ENCODE data around the gene ABR.
A peak's percentile ranks its signal among the peaks of the same experiment; 100 is the strongest.

The ABR gene

DNA sequence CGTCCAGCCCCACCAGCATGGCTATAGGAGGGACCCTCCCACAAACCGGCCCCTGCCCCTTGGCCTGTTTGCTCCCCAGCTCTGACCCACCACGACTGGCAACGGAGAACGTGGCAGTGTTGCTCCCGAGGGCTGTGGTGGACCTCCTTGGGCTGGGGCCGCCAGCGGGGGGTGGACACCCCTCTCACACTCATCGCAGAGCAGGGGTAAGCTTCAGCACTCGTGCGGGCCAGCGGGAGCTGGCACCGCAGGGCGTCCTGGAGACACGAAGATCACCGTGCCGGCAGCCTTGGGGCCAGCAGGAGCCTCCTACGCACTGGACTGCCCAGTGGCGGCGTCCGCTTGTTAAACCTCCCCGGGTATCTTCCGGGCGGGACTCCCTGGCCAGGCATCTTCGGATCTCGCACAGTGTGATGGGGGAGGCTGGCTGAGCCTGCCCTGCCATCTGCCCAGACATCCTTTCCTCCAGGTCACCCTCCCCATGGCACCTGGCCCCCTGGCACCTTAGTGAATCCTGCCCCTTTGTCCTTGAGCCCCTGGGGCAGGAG, 53.5 kb downstream of the ABR start:
- Histone ChIP-seq H3K36me3 (replicated peaks; ENCODE audit: insufficient read depth, low read length) (no peaks in the 10 kb centered on the region), H3K4me1 (ENCODE audit: low read length) (peaks cover 20% of the 10 kb centered on the region), H3K9me2 (replicated peaks; ENCODE audit: insufficient read depth, low read length) (no peaks in the 10 kb centered on the region), H4K20me1 (ENCODE audit: insufficient read depth, low read length) (no peaks in the 10 kb centered on the region), H3F3A (ENCODE audit: insufficient read depth, low read length) (peaks cover 3% of the 10 kb centered on the region; the same call in 1 of the 2 replicates), H3K27ac (ENCODE audit: low read length) (no peak overlapping the region), H3K4me3 (ENCODE audit: low read length) (no peak overlapping the region), H3K9me3 (replicated peaks; ENCODE audit: insufficient read depth, low read length) (no peaks in the 10 kb centered on the region), H3K4me2 (ENCODE audit: low read depth, low read length) (no peak overlapping the region), H2AFZ (ENCODE audit: low read length) (no peak overlapping the region), H3K27me3 (replicated peaks; ENCODE audit: insufficient read depth, low read length) (peaks cover 79% of the 10 kb centered on the region), H3K79me2 (ENCODE audit: low read length) (no peaks in the 10 kb centered on the region), H3K9ac (ENCODE audit: low read length) (no peak overlapping the region)
- DNase-seq, result no peak
- peak; percentile 20 for TF ChIP-seq EZH2 (optimal IDR thresholded peaks at IDR 0.05; ENCODE audit: low read depth, low read length)
- TF ChIP-seq, protein P1, sequence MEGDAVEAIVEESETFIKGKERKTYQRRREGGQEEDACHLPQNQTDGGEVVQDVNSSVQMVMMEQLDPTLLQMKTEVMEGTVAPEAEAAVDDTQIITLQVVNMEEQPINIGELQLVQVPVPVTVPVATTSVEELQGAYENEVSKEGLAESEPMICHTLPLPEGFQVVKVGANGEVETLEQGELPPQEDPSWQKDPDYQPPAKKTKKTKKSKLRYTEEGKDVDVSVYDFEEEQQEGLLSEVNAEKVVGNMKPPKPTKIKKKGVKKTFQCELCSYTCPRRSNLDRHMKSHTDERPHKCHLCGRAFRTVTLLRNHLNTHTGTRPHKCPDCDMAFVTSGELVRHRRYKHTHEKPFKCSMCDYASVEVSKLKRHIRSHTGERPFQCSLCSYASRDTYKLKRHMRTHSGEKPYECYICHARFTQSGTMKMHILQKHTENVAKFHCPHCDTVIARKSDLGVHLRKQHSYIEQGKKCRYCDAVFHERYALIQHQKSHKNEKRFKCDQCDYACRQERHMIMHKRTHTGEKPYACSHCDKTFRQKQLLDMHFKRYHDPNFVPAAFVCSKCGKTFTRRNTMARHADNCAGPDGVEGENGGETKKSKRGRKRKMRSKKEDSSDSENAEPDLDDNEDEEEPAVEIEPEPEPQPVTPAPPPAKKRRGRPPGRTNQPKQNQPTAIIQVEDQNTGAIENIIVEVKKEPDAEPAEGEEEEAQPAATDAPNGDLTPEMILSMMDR (IDR thresholded peaks at IDR 0.05; ENCODE audit: low read length), result no peak
- TF ChIP-seq EZH2phosphoT487 (IDR thresholded peaks at IDR 0.05; ENCODE audit: low read length), result no peak

DNA sequence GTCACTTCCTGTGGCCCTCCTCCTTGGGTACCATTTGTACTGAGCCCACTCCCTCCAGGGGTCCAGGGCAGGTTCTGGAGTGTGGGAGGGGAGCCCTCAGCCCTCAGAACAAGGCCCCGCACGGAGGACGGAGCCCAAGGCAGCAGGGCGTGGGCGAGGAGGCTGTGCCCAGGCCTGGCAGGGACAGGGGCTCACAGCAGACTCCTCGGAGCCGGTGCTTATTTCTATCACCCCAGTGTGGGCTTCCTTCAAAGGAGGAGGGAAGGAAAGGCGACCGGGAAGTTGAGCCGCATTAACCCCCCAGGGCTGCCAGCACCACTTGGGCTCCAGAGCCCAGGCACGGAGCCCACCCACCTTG, 54.0 kb downstream of the ABR start:
- DNase-seq, result no peak
- Histone ChIP-seq H3F3A (ENCODE audit: insufficient read depth, low read length) (peaks cover 9% of the 10 kb centered on the region), H3K4me2 (ENCODE audit: low read depth, low read length) (no peak overlapping the region), H3K27ac (ENCODE audit: low read length) (no peak overlapping the region), H3K9me2 (replicated peaks; ENCODE audit: insufficient read depth, low read length) (no peaks in the 10 kb centered on the region), H3K9me3 (replicated peaks; ENCODE audit: insufficient read depth, low read length) (no peaks in the 10 kb centered on the region), H3K4me3 (ENCODE audit: low read length) (no peak overlapping the region), H3K9ac (ENCODE audit: low read length) (no peak overlapping the region), H3K4me1 (ENCODE audit: low read length) (peaks cover 25% of the 10 kb centered on the region), H2AFZ (ENCODE audit: low read length) (no peak overlapping the region), H3K79me2 (ENCODE audit: low read length) (no peaks in the 10 kb centered on the region), H3K27me3 (replicated peaks; ENCODE audit: insufficient read depth, low read length) (peaks cover 76% of the 10 kb centered on the region), H3K36me3 (replicated peaks; ENCODE audit: insufficient read depth, low read length) (no peaks in the 10 kb centered on the region), H4K20me1 (ENCODE audit: insufficient read depth, low read length) (no peaks in the 10 kb centered on the region)
- TF ChIP-seq, protein P1 (IDR thresholded peaks at IDR 0.05; ENCODE audit: low read length), result no peak
- TF ChIP-seq EZH2 (optimal IDR thresholded peaks at IDR 0.05; ENCODE audit: low read depth, low read length), result no peak
- TF ChIP-seq EZH2phosphoT487 (IDR thresholded peaks at IDR 0.05; ENCODE audit: low read length), result no peak

DNA sequence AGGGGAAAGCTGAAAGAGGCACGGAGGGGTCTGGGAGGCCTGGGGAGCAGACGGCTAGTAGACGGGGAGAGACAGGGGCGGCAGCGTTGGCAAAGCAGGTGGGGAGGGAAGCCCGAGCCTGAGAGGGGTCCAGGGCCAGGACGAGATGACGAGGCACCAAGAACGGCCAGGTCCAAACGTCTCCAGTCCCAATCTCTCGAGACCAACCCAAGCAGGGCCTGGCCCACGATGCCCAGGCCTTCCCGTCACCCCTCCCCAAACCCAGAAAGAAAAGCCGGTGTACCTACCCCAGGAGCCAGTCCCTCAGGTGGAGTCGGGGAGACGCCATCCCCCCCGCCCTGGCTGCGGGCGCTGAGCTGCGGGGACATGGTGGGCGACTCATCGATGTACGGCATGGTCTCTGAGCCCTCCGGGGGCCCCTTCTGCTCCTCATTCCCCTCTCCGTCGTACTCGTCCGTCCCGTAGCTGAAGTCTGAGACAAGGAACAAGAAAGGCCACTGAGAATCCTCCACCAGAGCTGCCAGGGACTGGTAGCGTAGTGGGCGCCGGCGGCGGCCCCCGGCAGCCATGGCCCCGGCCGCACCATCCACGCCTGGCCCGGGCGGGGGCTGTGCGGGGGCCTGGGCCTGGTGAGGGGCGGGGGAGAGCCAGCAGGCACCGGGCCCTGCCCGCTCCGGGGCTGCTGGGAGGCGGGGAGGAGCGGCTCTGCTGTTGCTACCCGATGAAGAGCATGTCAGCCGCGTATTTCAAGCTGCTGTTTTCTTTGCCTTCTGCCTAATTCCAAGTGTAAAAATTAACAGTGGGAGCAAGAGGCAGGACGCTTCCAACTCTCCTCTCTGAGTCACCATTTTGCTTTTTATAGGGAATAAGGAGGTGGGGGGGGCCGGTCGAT, 54.6 kb downstream of the ABR start:
- H4K20me1 ChIP-seq (ENCODE audit: insufficient read depth, low read length), result no peaks in the 10 kb centered on the region
- no peaks in the 10 kb centered on the region for H3K9me2 ChIP-seq (replicated peaks; ENCODE audit: insufficient read depth, low read length)
- H3K9me3 ChIP-seq (replicated peaks; ENCODE audit: insufficient read depth, low read length), result no peaks in the 10 kb centered on the region
- H3K79me2 ChIP-seq (ENCODE audit: low read length), result no peaks in the 10 kb centered on the region
- peaks cover 70% of the 10 kb centered on the region for H3K27me3 ChIP-seq (replicated peaks; ENCODE audit: insufficient read depth, low read length)
- TF ChIP-seq EZH2 (optimal IDR thresholded peaks at IDR 0.05; ENCODE audit: low read depth, low read length) (no peak), EZH2phosphoT487 (IDR thresholded peaks at IDR 0.05; ENCODE audit: low read length) (no peak)
- TF ChIP-seq, protein P1 (IDR thresholded peaks at IDR 0.05; ENCODE audit: low read length), result no peak
- H3K4me2 ChIP-seq (ENCODE audit: low read depth, low read length), result no peak overlapping the region
- no peak overlapping the region for H2AFZ ChIP-seq (ENCODE audit: low read length)
- DNase-seq, result no peak
- no peak overlapping the region for H3K27ac ChIP-seq (ENCODE audit: low read length)
- no peak overlapping the region for H3K4me3 ChIP-seq (ENCODE audit: low read length)
- peaks cover 32% of the 10 kb centered on the region for H3K4me1 ChIP-seq (ENCODE audit: low read length)
- H3K9ac ChIP-seq (ENCODE audit: low read length), result no peak overlapping the region
- H3F3A ChIP-seq (ENCODE audit: insufficient read depth, low read length), result peaks cover 15% of the 10 kb centered on the region
- H3K36me3 ChIP-seq (replicated peaks; ENCODE audit: insufficient read depth, low read length), result no peaks in the 10 kb centered on the region

Data from MM.1S (cell line).